ENCODE results near the gene CNTRL. TPM values are rescaled to one million over a fixed set of nuclear protein-coding genes. Genes with fewer than 3 reads are reported as not detected.

The CNTRL gene
- total RNA-seq, 1 experiment from 2014 or later = 44.9 TPM

GRCh38 chr9:121066850-121067249 is 7.9 kb upstream of the CNTRL start:
- Histone ChIP-seq H3F3A (ENCODE audit: insufficient read depth, low read depth) (peaks cover 5% of the 10 kb centered on the region), H3K27me3 (ENCODE audit: insufficient read depth, low read depth) (no peaks in the 10 kb centered on the region), H3K36me3 (ENCODE audit: low read depth) (no peaks in the 10 kb centered on the region), H3K4me1 (replicated peaks; ENCODE audit: insufficient read depth) (no peaks in the 10 kb centered on the region), H3K27ac (no peak overlapping the region), H3K4me2 (no peak overlapping the region), H4K20me1 (ENCODE audit: insufficient read depth) (no peaks in the 10 kb centered on the region), H3K79me2 (ENCODE audit: low read depth) (no peaks in the 10 kb centered on the region), H3K4me3 (no peak overlapping the region), H3K9me2 (ENCODE audit: insufficient read depth) (no peaks in the 10 kb centered on the region), H3K9me3 (ENCODE audit: insufficient read depth, low read depth) (no peaks in the 10 kb centered on the region), H2AFZ (no peak overlapping the region)
- POLR2A ChIA-PET (ENCODE audit: unreplicated experiment) = no interaction called here
- no peak for DNase-seq
- no TSS peak for BruUV-seq (replicated peaks)
- intact Hi-C loops (cut with micrococcal nuclease; ENCODE audit: unreplicated experiment) = no loop called here
- TF ChIP-seq, protein P1, sequence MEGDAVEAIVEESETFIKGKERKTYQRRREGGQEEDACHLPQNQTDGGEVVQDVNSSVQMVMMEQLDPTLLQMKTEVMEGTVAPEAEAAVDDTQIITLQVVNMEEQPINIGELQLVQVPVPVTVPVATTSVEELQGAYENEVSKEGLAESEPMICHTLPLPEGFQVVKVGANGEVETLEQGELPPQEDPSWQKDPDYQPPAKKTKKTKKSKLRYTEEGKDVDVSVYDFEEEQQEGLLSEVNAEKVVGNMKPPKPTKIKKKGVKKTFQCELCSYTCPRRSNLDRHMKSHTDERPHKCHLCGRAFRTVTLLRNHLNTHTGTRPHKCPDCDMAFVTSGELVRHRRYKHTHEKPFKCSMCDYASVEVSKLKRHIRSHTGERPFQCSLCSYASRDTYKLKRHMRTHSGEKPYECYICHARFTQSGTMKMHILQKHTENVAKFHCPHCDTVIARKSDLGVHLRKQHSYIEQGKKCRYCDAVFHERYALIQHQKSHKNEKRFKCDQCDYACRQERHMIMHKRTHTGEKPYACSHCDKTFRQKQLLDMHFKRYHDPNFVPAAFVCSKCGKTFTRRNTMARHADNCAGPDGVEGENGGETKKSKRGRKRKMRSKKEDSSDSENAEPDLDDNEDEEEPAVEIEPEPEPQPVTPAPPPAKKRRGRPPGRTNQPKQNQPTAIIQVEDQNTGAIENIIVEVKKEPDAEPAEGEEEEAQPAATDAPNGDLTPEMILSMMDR (conservative IDR thresholded peaks at IDR 0.05) = no peak
- TF ChIP-seq EZH2 (IDR thresholded peaks at IDR 0.05; ENCODE audit: low read depth) = no peak
- CTCF ChIA-PET = no interaction called here

GRCh38 chr9:121067640-121068039 is 7.1 kb upstream of the CNTRL start:
- Histone ChIP-seq H3K4me1 (replicated peaks; ENCODE audit: insufficient read depth) (peaks cover 4% of the 10 kb centered on the region; the same call in 1 of the 2 replicates), H3K27me3 (ENCODE audit: insufficient read depth, low read depth) (no peaks in the 10 kb centered on the region), H3K27ac (no peak overlapping the region), H4K20me1 (ENCODE audit: insufficient read depth) (no peaks in the 10 kb centered on the region), H3K9me3 (ENCODE audit: insufficient read depth, low read depth) (no peaks in the 10 kb centered on the region), H3F3A (ENCODE audit: insufficient read depth, low read depth) (peaks cover 6% of the 10 kb centered on the region), H3K79me2 (ENCODE audit: low read depth) (no peaks in the 10 kb centered on the region), H3K9me2 (ENCODE audit: insufficient read depth) (no peaks in the 10 kb centered on the region), H2AFZ (no peak overlapping the region), H3K4me2 (no peak overlapping the region), H3K4me3 (no peak overlapping the region), H3K36me3 (ENCODE audit: low read depth) (no peaks in the 10 kb centered on the region)
- CTCF ChIA-PET = no interaction called here
- TF ChIP-seq, protein P1 (conservative IDR thresholded peaks at IDR 0.05) = no peak
- no peak for TF ChIP-seq EZH2 (IDR thresholded peaks at IDR 0.05; ENCODE audit: low read depth)
- BruUV-seq (replicated peaks) = no TSS peak
- intact Hi-C loops (cut with micrococcal nuclease; ENCODE audit: unreplicated experiment) = no loop called here
- no peak for DNase-seq
- POLR2A ChIA-PET (ENCODE audit: unreplicated experiment) = no interaction called here

GRCh38 chr9:121069396-121069795 is 5.4 kb upstream of the CNTRL start:
- ChIA-PET POLR2A (ENCODE audit: unreplicated experiment) (no interaction called here), CTCF (interaction anchor here (1.1 kb wide), 1 partner anchor 9 kb away, joined by 3 read pairs; no protein-coding TSS in a partner anchor)
- Histone ChIP-seq H2AFZ (no peak overlapping the region), H3K9me3 (ENCODE audit: insufficient read depth, low read depth) (no peaks in the 10 kb centered on the region), H3K9me2 (ENCODE audit: insufficient read depth) (no peaks in the 10 kb centered on the region), H4K20me1 (ENCODE audit: insufficient read depth) (no peaks in the 10 kb centered on the region), H3K36me3 (ENCODE audit: low read depth) (no peaks in the 10 kb centered on the region), H3K79me2 (ENCODE audit: low read depth) (no peaks in the 10 kb centered on the region), H3K4me3 (no peak overlapping the region), H3K4me2 (no peak overlapping the region), H3K27me3 (ENCODE audit: insufficient read depth, low read depth) (no peaks in the 10 kb centered on the region), H3K4me1 (replicated peaks; ENCODE audit: insufficient read depth) (peaks cover 13% of the 10 kb centered on the region; the same call in 1 of the 2 replicates), H3K27ac (no peak overlapping the region), H3F3A (ENCODE audit: insufficient read depth, low read depth) (peaks cover 12% of the 10 kb centered on the region)
- no TSS peak for BruUV-seq (replicated peaks)
- intact Hi-C loops (cut with micrococcal nuclease; ENCODE audit: unreplicated experiment) = no loop called here
- TF ChIP-seq EZH2 (IDR thresholded peaks at IDR 0.05; ENCODE audit: low read depth) = no peak
- TF ChIP-seq, protein P1 (conservative IDR thresholded peaks at IDR 0.05) = no peak
- no peak for DNase-seq

Measured in PC-9 (cell line).